HG03175 (cell line): Measurements from ENCODE around the gene KLRF1.
A peak's percentile ranks its signal among the peaks of the same experiment; 100 is the strongest.

Experiments
- ATAC-seq: cut with Tn5 transposase; IDR thresholded peaks from one replicate; pipeline ENCODE4 v1.9.1; 2021; ENCODE audit warnings: mild to moderate bottlenecking, moderate library complexity; ENCODE audit not compliant: unreplicated experiment

KLRF1 gene

DNA sequence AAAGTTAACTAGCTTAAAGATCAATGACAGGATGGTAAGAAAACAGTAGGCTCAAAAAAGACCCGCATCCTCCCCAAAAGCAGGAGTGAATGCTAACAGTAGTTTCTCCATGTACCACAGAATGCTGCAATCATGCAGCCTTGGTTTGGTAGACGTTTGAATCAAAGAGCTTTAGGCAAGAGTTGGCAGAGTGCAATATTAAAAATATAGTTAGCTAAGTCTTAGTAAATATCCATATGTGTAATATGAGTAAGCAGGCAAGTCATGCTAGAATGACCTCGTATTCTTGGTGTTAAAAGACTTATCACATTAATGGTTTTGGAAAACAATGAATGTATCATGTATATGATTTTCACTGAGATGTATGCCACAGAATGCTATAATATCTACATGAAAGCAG lies 18.8 kb upstream of the KLRF1 start:
- no peak for ATAC-seq

DNA sequence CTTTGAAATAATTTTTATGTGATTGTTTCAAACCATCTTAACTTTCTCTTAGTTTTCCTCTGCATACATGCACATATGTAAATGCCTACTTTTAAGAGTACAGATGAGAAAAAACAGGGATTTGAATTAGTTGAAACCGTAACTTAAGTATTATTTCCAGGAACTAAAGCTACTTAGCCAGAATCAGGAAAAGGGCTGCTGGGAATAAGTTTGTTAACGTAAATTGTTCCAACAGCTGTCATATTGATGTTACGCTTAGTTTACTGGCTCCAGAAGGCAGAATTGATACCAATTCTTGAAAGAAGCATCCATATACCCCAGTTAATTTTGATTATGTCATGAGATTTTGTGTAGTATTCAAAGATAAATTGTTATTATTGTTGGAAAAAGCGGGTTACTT lies 17.9 kb upstream of the KLRF1 start:
- no peak for ATAC-seq

DNA sequence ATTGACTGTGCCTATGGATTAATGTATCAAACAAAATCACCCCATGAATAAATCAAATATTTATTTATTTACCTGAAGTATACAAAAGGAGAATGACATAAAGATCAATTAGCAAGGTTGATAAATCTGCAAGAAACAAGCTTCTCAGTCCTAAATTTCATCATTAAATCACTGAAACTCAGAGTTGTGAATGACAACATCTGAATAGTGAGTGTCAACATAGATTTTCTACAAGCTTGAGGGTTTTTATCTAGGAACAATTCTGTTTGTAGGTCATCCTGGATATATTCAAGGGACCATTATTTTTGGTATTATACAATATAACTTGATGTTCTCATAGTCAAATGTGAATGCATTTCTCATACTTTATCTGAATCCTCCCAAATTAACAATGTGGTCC lies 17.4 kb upstream of the KLRF1 start:
- ATAC-seq: no peak

DNA sequence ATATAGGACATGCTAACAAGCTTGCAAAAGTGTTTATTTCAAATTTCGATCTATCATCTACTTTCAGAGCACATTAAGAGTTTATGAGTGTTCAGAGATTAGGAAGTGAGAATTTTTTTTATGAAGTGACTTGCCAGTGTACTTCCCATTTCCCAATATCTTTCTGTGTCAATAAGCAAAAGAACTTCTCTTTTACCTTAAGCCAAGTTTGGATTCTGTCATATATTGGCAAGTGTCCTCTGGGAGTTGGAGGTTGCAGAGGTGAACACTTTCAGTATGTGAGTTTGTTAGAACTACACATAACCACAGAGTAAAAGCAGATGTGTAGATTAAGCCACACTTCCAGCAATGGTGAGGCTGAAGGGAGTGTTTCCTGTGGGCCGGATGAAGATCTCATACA lies 16.6 kb upstream of the KLRF1 start:
- ATAC-seq: peak; percentile 53

DNA sequence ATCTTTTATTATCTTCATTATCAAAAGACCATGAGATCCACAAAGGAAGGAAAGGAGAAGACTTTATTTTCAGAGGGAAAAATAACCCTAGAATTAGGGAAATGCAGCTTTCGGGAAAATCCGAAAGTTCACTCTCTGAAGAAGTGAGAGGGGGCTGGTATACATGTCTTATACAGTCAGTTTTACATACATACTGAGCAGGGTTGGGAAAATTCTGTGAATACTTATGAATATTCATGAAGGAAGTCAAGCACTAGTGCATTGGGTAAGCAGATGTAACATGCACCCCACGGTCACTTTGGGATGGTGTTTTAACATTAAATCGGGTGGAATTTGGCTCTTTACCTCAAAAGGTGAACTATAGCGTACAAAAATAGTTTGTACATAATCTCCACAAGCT lies 15.7 kb upstream of the KLRF1 start:
- no peak for ATAC-seq

DNA sequence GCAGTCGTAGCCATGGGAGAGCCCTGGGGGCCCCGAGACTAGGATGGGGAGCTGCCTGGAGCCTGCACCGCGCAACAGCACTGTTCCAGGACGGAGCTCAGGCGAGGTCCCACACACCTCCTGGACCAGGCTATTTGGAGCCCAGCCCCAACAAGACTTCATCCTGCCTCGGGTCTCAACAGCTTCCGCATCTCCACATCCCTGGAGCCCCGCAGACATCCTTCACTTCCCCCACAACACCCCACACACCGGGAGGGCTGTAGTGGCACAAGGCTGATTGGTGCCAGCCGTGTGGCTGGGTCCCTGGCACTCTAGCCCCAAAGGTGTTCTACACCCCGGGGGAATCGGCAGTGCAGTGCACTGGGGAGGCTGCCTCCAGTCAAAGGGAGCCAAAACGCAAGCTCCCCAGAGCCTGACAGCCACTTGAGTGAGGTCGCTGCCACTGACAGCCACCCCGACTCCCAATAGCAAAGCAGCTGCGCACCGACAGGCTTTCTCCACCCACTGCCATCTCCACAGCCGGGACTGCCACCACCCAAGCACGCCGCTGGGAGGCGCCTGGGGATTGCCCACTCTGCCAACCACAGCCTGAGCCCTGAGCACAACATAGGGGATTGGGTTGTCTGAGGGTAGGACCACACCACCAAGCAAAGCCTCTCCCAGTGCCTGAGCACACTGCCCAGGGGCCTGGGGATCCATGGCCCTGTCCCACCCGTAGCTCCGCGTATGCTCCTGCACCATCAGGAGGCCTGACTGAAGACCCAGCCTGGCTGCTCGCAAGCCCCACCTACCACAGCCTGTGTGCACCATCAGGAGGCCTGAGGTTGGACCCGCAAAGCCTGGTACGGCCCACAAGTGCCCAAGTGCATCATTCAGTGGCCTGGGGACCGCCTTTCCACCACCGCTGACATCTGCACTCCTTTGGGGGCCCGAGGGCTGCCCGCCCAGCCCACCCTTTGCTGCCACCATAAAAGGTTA lies 13.2 kb upstream of the KLRF1 start:
- peak; percentile 81 for ATAC-seq

DNA sequence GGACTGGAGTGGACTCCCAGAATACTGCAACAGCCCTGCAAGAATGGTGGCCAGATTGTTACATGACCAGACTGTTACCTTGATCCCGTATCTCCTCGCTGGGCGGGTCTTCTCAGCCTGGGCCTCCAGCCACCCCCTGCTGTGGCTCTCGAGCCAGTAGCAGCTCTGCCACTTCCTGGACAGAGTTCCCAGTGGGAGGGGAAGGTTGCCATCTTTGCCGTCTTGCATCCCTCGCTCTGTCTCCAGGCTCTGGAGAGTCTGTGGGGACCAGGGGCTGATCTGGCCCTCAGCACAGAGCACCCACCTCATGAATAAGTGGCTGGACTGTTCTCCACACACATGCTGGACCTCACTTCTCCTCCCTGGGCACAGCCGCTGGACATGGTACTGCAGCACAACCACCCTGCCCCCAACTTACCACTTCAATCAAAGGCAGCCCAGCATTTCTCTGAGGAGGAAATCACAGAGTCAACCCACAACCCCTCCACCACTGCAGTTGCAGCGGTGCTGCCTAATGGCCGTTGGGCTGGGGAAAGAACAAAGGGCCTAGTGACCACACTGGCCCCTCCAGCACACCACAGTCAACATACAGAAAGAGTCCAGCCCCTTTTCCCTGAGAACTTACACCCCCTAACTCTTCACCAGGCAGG lies 6.9 kb upstream of the KLRF1 start:
- ATAC-seq: no peak

DNA sequence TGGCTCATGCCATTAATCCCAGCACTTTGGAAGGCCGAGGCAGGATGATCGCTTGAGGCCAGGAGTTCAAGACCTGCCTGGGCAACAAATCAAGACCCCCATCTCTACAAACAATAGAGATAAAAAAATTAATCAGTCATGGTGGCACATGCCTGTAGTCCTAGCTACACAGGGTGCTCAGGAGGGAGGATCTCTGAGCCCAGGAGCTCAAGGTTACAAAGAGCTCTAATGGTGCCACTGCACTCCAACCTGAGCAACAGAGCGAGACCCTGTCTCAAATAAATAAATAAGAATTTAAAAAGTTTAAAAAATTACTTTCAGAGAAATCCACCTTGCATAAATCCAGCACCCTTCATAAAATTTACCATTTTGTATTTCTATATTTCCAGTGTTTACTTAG lies 2.2 kb downstream of the KLRF1 start:
- no peak for ATAC-seq

DNA sequence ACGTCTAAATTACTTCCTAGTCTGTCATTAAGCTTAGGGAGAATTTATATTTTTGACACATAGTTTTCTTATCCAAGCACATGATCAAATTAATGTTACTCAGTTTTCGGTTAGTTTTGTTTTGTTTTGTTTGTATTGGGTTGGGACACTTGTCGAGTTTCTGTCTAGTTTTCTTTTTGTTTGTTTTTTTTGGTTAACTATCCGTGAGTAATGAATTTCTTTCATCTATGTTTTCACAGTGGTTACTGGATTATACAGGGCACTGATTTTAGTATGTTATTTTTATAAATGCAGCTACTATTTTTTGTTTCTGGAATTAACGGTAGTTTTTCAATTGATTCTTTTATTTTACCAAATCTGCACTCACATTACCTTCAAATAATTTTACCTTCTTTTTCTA lies 2.7 kb downstream of the KLRF1 start:
- ATAC-seq: no peak

DNA sequence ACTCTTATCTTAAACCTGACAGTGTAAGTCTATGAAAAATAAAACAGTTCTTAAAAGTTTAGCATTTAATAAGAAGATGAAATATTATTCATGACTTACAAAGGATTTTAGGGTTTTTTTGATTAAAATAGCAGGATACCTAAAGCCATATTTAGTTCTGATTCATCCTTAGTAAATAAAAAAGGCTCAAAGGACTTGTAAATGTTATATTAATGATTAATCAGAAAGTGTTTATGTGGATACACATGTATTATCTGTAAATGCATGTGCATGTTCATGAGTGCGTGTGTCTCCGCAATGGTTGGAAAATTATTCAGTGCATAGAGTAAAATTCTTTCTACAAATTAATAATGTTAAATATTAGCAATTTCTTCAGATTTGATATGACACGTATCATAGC lies 4.4 kb downstream of the KLRF1 start:
- no peak for ATAC-seq

DNA sequence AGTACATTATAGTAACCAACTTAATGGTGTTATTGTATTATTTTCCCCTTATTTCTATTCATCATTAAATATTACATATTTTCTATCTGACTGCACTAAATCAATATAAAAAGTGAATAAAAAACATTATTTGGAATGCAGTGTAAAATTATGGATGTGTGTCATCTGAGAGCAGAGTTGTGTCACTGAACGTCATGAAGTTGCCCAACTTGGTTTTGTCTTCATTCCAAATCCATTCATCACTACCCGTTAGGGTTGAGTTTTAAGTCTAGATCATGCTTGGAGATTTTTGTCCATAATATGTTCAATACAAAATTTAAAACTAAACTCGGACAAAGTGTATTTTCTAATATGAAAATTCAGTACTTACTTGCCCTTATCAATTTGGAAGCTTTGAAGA lies 16.1 kb downstream of the KLRF1 start:
- no peak for ATAC-seq

DNA sequence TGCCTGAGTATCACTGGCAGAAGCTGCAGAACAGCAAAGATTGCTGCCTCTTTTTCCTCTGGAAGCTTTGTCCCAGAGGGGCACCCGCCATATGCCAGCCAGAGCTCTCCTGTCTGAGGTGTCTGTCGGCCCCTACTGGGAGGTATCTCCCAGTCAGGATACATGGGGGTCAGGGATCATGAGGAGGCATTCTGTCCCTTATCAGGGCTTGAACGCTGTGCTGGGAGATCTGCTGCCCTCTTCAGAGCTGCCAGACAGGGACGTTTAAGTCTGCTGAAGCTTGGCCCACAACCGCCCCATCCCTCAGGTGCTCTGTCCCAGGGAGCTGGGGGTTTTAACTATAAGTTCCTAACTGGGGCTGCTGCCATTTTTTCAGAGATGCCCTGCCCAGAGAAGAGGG lies 21.6 kb downstream of the KLRF1 start:
- no peak for ATAC-seq

DNA sequence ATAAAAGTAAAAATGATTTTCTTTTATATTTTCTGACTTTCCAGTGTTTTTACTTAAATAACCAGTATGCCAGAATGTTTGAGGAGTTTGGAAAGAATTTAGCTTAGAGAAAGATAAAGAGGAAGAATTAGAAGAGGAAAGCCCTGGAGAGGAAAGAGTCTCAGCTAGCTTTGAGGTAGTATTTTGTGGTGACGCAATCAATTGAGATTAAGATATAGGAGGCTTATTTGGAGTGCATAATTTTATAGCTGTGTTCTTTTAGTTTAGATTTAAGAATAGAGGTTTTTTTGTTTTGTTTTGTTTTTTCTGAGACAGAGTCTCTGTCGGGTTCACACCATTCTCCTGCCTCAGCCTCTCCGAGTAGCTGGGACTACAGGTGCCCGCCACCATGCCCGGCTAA lies 23.8 kb downstream of the KLRF1 start:
- no peak for ATAC-seq

DNA sequence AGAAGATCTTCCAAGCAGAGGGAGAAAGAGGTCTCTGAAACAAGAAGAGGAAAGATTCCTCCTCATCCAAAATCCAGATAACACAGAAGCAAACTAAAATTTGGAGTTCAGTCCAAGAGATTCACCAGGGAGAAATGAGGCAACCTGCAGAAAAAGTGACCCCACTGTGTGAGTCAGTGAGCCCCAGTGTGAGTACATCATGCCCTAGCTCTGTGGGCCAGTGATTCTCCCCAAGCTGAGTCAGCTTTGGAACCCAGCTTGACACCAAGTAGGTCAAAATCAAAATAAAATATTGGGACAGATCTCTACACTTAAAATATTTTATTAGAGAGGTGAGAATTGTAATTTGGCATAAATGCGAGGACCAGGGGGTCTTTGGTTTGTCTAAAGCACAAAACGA lies 24.6 kb downstream of the KLRF1 start:
- no peak for ATAC-seq

DNA sequence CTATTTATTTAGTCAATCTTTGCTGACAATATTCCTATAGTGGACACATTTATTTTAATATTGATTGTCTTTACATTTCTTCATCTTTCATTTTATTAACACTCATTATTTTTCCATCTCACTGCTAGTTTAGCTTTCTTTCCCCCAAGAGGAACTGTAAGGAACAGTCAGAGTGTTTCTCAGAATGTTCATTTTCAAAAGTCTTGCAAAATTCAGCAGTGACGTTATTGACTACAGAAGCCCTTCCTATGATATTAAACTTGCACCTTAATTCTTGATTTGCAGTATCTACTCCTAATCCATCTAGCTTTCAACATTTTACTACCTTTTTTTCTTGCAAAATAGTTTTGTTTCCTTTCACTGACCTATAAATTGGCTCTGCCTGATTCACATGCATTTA lies 28.9 kb downstream of the KLRF1 start:
- no peak for ATAC-seq

DNA sequence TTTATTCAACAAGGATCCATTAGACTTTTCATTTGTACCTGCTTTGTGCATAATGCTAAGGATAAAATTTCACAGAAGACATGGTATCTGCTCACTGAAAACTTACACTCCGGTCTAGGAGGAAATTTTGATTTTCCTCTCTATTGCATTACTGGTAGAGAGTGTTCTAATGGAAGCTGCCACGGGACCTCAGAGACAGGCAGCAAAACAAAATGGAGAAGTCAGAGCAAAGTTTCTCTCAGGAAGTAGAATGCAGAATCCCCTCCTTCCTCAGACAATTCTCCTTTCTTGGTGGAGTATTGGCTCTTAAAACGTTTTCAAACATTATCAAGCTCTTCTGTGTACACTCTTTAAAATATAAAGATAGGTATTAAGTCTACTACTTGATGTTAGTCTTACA lies 29.6 kb downstream of the KLRF1 start:
- no peak for ATAC-seq

DNA sequence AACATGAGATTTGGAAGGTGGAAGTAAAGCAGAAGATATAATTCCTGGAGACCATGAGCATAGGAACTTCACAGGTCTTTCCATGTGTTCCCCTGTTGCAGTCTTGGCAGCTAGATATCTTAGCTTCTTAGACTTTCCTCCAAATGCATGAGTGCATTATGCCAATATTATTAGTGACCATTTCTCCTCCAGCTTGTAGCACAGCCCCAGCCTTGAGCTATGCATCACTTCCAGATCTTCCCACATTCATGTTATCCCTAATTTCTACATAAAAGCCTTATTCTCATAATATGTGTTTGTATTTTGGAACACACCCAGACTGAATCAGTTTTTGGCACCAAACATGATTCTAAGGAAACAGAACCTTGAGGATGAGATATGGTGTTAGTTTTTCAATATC lies 30.9 kb downstream of the KLRF1 start:
- no peak for ATAC-seq

DNA sequence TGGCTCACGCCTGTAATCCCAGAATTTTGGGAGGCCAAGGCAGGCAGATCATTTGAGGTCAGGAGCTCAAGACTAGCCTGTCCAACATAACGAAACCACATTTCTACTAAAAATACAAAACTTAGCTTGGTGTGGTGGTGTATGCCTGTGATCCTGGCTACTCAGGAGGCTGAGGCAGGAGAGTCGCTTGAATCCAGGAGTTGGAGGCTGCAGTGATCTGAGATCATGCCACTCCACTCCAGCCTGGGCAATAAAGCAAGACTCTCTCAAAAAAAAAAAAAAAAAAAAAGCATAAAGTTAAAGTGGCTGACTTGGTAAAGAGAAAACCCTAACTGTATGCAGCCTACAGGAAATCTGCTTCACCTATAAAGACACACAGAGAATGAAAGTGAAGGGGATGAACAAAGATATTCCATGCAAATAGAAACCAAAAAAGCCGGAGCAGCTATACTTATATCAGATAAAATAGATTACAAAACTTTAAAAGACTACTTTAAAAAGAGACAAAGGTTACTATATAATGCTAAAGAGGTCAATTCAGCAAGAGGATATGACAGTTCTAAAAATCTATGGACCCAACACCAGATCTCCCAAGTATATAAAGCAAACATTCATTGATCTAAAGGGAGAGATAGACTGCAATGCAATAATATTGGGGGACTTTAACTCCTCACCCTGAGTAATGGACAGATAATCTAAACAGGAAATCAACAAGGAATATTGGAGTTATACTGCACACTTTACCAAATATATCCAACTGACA lies 37.8 kb downstream of the KLRF1 start:
- ATAC-seq: no peak

DNA sequence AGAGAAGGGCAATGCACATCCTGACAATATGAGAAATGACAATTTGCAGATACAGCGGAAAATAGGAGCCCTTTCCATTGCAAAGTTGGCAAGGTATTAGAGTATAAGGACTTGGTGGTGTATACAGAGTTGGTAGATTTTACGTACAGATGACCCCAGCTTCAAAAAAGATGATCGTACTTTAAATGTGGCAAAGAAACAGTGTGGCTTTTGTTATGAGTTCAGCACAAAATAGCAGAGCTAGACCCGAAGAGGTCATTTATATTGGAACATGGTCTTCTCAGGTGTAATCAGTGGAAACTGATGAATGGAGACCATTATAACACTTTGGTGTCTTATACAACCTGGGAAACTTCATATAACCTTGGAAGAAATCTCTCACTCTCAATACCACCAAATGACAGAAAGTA lies 39.6 kb downstream of the KLRF1 start:
- ATAC-seq: no peak

DNA sequence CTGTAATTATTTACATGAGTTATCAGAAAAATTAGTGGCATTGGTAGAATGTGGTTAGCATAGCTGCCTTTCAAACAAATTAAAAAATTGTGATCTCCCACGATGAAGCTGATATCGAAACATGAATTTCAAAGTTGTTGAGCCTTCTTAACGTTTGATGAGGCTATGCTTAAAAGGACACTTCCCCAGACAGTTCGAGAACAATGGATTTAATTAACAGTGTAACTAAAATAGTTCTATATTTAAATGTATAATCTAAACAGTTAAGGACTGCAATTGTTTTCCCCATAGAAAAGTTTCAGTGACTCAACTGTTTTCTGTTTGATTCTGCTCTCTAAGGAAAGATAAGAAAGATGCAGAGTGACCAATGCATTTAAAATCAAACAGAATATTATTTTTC lies 40.2 kb downstream of the KLRF1 start:
- ATAC-seq: no peak

DNA sequence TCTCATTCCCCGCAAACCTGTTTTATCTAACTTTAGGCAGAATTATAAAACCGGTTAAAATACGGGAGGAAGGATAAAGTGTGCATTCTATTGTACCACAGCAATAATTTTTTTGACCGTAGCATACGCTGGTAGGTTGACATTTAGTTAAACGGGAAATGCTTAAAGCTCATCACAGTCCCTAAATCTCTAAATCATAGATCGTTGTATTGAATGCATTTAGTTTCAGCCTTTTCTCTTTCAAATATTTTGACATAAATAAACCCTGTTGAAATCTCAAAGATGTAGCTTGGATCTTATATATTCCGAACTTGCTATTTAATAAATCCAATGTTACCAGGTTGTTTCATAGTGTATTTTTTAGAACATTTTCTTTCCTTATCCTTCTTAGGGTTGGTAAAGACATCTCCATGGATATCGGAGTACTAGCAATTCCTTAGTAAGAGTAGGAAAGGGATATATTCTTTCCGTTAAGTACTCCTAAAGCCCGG lies 41.1 kb downstream of the KLRF1 start:
- ATAC-seq: no peak

DNA sequence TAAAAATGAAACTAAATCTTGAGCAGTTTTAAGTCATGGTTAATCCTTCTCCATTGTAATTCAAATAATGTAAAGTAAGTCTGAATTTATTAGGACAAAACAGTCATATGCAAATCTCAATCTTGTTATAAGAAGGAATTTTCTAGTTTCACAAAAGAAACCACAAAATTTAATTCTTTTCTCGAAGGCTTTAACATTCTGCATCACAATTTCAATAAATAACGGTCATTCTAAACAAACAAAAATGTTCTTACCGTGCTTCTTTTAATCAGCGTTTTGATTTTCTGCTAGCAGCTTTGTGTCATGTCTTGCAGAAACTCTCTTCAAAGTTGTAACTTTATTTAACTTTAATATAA lies 41.6 kb downstream of the KLRF1 start:
- ATAC-seq: no peak
